Activated CD8-positive, alpha-beta memory T cell treated with anti-CD3 and anti-CD28 coated beads for 48 hours (primary cell): Measurements from ENCODE around the gene EVI5.
"Not testable (repeated sequence)": the region's sequence is repeated elsewhere in the genome, so short reads cannot be mapped to it uniquely, and the experiment has no call there.

Source experiments
- DNase-seq, 3 experiments: peaks; one replicate each; pipeline ENCODE4 v3.0.0-alpha.2; 2020; ENCODE audit warnings: low read depth in 2 of 3, low spot score in 2 of 3

EVI5 gene

GRCh38 chr1:92749024-92749634 is 35.8 kb downstream of the EVI5 start:
- DNase-seq, result no peak

DNA sequence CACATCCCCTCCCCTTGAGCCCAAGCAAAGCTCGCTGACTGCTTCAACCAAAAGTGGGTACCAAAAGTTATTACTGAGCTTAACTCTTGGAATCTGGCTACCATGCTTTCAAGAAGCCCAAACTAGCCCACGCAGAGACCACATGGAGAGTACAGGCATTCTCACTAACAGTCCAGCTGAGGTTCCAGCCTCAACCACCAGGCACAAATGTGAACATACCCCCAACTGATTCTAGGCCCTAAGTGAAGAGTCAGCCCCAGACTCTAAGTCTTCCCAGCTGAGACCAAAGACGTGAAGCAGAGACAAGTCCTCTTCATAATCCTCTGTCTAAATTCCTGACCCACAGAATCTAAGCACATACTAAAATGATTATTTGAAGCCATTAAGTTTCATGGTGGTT is 36.8 kb downstream of the EVI5 start:
- no peak for DNase-seq

GRCh38 chr1:92747735-92748134 is 37.2 kb downstream of the EVI5 start:
- no peak for DNase-seq

- DNase-seq, result not testable (repeated sequence)
Observed at GRCh38 chr1:92746255-92746654, 38.7 kb downstream of the EVI5 start.

- DNase-seq, result no peak
Observed at GRCh38 chr1:92743221-92743620, 41.7 kb downstream of the EVI5 start.

DNA sequence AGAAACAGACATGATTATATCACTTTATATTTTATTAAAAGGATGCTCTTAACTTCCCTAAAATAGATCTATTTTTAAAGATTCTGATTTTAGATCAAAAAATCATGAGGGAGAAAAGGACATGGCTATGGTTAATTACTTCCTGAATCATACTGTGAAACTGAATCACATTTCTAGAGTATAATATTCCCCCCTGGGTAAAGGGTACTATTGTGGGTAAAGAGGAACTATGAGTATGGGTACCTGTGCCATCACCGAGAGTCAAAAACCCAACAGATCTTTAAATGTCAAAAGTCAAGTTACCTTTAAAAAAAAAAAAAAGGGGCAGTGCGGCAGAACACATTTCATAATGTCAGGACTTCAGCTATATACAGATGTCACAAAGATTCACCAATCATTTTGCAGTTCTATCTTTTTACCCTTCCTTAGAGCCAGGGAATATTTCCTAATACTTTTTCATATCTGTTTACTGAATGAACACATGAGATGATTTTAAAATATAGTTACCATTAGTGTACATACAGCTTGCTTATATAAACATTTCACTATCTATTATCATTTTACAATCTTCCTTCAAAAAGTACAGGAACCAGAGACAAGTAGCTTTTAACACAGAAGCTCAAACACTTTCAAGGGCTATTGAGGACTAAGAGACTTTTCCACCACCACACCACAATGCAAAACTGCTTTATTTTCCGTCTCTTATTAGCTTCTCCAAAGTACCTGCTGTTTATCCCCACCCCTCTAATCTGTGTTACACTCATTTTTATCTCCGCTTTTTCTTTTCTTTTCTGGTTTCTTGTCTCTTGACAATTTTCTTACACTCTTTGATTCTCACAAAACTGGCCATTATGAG is 45.0 kb downstream of the EVI5 start:
- DNase-seq, result no peak

DNA sequence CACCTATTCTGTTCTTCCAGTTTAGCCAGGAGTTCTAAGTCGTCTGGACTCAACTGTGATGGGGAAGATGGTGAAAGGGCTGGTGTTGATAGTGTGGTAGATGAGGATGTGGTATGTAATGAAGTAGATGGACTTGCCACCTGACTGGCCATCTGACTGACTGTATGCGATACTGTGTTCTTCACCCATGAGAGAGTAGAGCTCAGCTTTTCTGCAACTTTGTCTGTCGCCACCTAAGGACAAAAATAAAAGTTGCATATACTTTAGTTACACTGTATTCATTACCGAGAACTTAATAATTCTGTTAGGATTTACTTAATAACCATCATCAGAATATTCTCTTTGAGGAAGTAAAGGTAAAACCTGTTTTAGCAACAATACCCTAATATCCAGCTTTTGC is 48.5 kb downstream of the EVI5 start:
- DNase-seq, result no peak

DNA sequence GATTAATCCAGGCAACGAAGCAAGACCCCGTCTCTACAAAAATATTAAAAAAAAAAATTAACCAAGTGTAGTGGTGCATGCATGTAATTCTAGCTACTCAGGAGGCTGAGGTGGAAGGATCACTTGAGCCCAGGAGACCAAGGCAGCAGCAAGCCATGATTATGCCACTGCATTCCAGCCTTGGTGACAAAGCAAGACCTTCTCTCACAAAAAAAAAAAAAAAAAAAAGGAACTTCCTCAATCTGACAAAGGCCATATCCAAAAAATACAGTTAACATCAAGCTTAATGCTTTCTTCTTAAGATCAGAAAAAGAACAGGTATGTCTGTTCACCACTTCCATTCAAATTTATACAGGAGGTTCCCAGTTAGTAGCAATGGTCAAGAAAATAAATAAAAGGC is 54.4 kb downstream of the EVI5 start:
- DNase-seq, result no peak

- DNase-seq, result no peak
Observed at GRCh38 chr1:92728697-92729096, 56.2 kb downstream of the EVI5 start.

DNA sequence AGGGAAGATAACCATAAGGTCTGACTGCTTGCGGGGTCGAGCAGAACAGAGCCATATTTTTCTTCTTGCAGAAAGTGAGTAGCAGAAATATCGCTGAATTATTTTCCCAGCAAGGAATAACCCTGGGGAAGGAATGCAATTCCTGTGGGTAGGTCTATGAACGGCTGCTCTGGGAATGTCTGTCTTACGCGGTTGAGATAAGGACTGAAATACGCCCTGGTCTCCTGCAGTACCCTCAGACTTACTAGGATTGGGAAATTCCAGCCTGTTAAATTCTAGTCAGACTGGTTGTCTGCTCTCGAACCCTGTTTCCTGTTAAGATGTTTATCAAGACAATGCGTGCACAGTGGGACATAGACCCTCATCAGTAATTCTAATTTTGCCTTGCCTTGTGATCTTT is 61.2 kb downstream of the EVI5 start:
- DNase-seq, result not testable (repeated sequence)

GRCh38 chr1:92721886-92722285 is 63.0 kb downstream of the EVI5 start:
- DNase-seq, result no peak

GRCh38 chr1:92721157-92721556 is 63.8 kb downstream of the EVI5 start:
- DNase-seq, result not testable (repeated sequence)

- DNase-seq, result not testable (repeated sequence)
Observed at GRCh38 chr1:92715476-92715951, 69.4 kb downstream of the EVI5 start.

DNA sequence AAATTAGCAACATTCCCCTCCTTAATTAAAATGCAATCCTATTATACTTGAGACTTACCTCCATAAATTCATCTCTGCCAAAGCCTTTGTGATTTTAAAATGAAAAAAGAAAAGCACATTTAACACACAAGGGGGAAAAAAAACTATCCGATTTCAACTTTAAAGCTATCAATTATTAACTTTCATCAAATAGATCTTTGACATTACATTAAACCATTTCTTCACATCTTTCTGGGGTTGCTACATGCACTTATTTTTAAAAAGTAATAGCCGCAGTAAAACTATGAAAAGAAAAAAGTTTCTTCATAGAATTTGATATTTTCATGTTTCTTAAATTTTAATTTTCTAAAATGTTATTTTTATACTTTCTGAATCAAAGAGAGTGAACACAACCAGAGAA is 71.0 kb downstream of the EVI5 start:
- no peak for DNase-seq

DNA sequence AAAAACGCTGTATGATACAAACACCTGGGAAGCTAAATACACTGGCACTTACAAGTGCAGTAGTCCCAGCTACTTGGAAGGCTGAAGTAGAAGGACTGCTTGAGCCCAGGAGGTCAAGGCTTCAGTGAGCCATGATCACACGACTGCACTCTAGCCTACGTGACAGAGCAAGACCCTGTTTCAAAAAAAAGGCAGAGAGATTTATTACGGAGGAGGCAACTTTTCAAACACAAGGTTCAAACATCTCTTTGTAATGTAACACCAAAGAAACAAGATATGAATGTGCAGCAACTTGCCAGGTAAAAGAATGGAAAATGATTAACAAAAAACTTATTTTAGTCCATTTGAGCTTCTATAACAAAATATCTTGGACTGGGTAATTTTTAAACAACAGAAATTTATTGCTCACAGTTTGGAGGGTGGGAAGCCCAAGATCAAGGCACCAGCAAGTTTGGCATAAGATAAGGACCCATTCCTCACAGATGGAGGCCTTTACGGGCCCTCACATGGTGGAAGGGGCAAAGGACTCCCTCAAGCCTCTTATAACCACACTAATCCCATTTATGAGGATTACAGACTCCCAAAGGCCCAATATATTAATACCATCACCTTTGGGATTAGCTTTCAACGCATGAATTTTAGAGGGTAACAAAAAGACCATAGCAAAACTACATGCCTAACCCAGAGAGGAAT is 73.3 kb downstream of the EVI5 start:
- no peak for DNase-seq

DNA sequence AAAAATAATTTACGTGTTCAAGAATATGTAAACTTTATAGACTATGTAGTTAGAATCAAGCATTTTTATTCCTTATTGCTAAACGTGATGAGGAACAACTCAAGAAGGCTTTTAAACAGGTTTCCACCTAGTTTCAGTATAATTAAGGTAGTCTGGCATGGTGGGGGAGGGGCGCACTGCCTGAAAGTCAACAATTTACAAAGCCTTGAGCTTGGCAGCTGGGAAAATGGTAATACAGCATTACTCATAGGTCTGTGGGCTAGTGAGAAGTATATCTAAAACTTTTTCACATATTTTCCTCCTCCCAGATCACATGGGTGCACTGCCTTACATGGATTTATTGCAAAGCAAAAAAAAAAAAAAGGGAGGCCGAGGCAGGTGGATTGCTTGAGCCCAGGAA is 75.2 kb downstream of the EVI5 start:
- no peak for DNase-seq

GRCh38 chr1:92708368-92708950 is 76.4 kb downstream of the EVI5 start:
- no peak for DNase-seq

DNA sequence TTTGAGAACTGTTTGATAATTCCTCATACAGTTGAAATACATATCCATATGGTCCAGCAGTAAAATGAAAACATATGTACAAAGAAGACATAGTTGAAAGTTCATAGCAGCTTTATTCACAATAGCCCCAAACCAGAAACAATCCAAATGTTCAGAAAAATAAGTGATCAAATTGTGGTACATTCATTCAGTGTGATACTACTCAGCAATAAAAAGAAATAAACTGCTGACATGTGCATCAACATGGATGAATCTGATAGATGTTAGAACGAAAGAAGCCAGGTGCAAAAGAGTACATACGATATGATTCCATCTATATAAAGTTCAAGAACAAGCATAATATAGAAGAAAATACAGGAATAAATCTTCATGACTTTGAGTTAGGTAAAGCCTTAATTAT is 77.2 kb downstream of the EVI5 start:
- no peak for DNase-seq

DNA sequence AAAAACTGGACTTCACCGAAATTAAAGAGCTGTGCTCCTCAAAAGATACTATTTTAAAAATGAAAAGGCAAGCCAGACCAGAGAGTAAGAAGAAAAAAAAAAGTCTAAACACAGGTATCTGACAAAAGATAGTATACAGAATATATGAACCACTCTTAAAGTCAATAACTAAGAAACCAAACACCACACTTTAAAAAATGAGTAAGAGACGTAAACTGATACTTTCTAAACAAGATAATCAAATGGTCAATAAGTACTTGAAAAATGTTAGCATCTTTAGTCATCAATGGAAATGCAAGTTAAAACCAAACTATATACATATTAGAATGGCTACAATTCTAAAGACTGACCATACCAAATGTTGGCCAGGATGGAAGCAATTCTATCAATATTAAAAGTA is 77.6 kb downstream of the EVI5 start:
- DNase-seq, result no peak

DNA sequence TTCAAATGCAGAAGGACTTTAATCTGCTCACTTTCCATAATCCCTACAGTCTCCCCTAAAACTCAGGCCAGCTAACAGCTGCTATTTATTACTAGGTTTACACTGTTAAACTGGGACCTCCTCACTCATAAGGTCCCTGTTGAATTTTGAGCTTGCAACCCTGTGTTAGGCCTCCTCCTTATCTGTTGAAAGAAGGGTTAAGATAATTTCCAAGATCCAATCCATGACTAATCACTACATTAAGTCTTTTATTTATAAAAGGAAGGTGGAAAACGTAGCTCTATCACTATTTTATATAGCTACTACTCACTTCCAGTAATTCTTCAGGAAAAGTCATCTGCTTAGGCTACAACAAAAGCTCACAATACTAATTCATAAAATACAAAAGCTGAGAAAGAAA is 79.5 kb downstream of the EVI5 start:
- DNase-seq, result no peak

DNA sequence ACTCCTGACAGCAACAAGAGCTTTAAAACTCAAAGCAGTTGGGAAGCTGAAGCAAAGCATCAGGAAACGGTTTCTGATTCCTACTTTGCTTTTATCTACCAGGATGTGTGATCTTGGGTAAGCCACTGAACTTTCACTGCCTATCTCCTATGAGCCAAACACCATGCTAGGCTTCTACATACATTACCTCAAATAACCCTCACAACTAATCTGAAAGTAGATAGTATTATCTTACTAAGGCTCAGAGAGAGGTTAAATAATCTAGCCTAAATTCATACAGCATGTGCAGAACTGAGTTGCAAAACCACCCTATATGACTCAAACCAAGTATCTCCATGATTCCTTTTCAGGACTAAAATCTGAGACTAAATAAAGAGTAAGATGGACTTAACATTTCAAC is 83.8 kb downstream of the EVI5 start:
- DNase-seq, result no peak

- DNase-seq, result no peak
Observed at GRCh38 chr1:92698932-92699331, 86.0 kb downstream of the EVI5 start.
